HG03097 (cell line): Measurements from ENCODE around the gene LEFTY2.
"Not testable (repeated sequence)": the region's sequence is repeated elsewhere in the genome, so short reads cannot be mapped to it uniquely, and the experiment has no call there.

ENCODE experiments used
- ATAC-seq: cut with Tn5 transposase; IDR thresholded peaks from one replicate; pipeline ENCODE4 v1.9.1; 2021; ENCODE audit not compliant: unreplicated experiment, low FRiP score

Gene LEFTY2

GRCh38 chr1:225908013-225908640 is 32.9 kb downstream of the LEFTY2 start:
- ATAC-seq, result no peak

- no peak for ATAC-seq
Measured at GRCh38 chr1:225907341-225907740, 33.7 kb downstream of the LEFTY2 start.

DNA sequence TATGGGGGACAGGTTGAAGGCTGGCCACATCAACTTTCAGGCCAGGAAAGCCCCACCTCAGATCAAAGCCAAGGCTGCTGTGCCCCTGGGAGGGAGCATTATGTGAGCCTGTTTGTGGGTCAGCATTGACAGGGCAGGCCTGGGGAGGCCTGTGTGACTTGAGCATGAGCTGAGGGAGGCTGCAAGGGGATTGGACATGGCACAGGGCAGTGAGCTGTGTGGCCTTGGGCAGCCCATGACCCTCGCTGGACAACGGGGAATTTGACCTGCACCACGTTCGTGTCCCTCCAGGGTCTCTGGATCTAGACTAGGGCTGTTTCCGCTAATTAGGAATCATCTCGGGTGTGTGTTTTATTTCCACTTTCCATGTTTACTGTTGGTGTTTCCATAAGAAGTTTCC is 34.6 kb downstream of the LEFTY2 start:
- ATAC-seq, result no peak

DNA sequence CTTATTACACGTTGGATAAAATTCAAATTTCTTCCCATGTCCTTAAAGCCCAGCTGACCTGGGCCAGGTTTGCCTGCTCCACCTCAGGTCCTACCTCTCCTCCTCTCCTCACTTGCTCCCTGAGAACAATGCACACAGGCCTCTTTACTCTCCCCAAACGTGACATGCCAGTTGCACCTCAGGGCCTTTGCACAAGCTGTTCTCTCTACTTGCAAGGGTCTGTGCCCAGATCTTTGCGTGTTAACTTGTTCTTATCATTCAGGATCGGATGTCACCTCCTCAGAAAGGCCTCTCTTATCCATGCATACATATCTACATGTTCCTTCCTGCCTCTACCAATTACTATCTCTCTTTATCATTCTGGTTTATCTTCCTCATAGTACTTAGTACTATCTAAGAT is 37.4 kb downstream of the LEFTY2 start:
- ATAC-seq, result no peak

DNA sequence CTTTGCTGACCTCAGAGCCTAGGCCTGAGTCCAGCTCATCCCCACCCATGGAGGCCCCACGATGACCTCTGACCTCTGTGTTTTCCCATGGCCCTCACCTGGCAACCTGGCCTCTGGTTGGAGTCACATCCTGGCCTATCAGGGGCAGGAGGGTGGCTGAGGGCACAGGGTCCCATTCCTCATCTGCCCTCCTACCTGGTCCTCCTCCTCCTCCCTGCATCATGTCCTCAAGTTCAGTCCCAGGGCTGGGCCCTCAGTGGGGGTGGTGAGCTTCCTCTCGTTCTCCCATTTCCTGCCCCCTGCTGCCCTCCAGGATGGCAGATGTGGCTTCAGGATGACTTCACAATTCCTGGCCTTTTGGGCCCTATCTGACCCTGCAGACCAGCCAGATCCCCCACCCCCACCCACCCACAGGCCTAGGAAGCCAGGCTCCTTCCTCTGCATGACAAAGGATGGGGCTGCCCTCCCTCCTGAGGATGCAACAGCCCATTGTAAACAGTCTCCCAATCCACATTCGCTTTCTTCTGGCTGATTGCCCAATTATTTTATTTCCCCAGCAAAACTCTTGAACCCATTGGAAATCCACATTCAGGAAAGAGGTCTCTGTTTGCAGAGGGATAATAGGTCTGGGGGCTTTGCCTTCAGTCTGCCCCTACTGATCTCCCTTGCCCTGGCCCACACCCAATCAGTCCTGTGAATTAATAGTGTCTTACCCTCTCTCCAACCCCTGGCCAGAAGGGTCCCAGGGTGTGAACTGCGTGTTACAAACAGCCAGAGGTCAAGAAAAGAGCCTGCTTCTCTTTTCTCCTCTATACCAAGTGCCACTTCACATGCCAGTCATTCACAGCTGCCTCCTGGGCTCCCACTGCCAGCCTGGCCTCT is 41.7 kb downstream of the LEFTY2 start:
- ATAC-seq, result no peak

- ATAC-seq, result no peak
Measured at GRCh38 chr1:225897595-225898514, 43.2 kb downstream of the LEFTY2 start.

DNA sequence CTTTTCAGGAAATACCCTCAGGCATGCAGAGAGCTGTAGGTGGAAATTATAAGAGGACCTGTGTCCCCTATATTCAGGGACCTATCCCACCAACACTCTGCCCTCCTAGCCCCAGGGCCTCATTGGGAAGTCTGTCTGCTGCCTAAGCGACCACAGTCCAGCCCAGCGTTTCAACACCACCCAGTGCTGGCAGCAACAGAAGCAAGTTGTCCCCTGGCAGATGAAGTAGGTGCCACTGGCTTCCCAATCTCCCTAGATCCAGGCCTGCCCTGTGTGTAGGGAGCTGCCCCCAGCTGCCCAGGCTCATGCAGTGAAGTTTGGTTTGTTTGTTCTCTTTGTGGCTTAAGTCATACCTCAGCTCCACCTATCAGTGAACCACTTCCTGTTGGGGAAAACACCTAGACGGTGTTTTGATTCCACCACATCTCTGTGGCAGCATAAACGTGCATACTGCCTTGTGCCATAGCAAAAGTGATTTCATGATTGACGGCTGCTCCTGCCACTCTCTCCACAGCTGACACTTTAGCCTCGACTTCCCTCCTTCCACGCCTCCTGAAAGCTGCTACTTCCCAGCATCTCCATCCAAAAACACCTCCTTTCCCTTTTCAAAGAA is 44.0 kb downstream of the LEFTY2 start:
- ATAC-seq, result peak; percentile 100

DNA sequence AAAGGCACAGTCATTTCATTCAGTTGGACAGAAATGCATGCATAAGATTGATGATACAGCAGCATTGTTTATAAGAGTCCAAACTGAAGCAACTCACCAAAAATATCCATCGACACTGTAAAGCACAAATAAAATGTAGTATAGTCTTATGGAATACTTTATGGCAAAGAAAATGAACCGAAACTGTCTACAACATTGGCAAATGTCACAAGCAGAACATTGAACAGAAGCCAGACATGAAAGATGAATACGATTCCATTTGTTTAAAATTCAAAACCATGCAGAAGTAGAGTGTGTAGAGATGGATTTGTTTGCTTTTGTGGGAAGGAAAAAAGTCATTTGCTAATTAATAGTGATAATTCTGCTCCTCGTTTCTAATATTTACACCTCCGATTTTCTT is 44.5 kb downstream of the LEFTY2 start:
- ATAC-seq, result no peak

DNA sequence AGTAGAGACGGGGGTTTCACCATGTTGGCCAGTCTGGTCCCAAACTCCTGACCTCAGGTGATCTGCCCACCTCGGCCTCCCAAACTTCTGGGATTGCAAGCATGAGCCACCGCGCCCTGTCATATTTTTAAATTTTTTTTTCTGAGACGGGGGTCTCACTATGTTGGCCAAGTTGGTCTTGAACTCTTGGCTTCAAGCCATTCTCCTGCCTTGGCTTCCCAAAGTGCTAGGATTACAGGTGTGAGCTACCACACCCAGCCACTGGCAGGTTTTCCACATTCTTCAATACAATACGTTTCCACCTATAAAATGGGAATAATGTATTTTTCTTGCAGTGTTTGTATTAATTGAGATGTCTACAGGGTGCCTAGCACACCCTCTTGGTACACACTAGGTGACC is 48.7 kb downstream of the LEFTY2 start:
- ATAC-seq, result no peak

DNA sequence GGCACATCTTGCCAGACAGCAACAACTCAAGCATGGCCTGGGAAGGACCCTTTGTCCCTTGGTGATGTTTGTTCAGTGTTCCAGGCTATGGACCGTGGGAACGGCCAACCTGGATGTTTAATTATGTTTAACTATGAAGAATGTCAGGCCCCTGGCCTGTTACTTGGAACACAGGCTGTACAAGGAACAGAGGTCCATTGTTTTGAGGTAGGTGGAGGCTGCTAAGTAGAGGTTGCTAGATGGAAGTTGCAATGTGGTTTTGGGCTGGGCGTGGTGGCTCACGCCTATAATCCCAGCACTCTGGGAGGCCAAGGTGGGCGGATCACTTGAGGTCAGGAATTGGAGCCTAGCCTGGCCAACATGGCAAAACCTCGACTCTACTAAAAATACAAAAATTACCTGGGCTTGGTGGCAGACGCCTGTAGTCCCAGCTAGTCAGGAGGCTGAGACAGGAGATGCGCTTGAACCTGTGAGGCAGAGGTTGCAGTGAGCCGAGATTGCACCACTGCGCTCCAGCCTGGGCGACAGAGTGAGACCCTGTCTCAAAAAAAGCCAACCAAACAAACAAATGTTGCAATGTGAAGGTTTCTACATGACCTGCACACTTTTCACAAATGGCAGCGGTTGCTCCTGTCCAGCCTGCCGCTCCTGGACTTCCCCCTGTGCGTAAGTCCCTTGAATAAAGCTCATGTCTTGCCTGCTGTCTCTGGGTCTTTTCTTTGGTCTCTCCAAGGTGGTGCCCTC is 49.6 kb downstream of the LEFTY2 start:
- ATAC-seq, result no peak

DNA sequence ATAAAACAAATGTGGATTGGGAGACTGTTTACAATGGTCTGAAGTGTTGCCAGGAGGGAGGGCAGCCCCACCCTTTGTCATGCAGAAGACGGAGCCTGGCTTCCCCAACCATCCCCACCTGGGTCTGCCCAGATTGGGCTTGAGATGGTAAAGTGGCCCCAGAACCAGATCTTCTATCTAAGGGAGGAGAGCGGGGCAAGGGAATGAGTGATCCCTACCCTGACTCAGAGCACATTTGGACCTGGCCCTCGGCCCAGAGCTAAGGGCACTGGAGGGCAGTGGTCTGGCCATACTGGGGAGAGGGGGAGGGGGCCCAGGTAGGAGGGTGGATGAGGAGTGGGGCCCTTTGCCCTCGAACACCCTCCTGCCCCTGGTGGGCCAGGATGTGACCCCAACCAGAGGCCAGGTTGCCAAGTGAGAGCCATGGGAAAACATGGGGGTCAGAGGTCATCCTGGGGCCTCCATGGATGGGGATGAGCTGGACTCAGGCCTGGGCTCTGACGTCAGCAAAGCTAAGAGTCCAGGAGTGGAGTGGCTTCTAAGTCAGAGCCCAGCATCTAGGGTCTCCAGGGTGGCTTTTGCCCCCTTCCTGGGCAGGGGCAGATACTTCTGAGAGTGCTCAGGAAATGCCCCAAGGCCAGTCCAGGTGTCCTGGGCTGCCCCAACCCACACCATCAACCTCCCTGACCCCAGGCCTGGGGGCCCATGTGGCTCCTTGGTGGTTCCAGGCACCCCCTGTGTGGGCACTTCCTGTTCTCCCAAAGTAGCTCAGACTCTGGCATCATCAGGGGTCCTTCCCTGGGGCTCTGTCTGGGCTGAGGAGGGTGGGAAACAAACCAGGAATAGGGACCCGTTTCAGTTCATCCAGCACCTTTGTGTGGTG is 50.4 kb downstream of the LEFTY2 start:
- no peak for ATAC-seq

GRCh38 chr1:225889743-225890142 is 51.3 kb downstream of the LEFTY2 start:
- ATAC-seq, result no peak

DNA sequence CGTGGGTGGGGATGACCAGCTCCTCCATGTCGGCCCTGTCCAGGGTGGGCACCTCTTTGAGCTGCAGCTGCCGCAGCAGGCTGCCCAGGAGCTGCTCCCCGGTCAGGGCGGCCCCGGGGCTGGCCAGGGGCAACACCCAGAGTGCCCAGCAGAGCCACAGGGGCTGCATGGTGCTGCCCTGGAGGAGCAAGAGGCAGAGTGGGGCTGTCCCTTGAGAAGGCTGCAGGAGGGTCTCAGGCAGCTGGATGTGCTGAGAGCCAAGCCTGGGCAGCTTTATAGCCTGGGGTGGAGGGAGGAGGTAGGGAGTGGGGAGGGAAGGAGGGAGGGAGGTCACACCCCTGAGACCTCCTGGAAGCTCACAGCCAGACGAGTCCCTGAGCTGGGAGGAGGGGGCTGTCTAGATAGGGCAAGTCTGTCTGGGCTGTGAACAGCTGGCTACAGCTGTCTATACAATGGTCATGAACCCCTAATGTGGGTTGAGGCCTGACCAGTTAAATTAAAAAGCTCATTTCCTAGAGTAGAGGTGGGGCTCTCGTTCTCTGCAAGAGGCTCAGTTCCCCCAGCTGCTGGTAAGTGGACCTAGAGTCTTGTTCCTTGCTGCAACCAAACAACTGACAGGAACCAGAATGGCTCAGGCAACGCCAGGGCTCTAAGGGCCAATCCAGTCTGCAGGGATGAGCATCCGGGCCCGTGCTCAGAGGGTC is 52.0 kb downstream of the LEFTY2 start, which contains the start of gene LEFTY1:
Gene LEFTY1, minus strand, starts transcription at position 249 of the 704 bp plus-strand sequence. Its CDS starts 80 bp downstream, at position 169.
- ATAC-seq, result no peak

DNA sequence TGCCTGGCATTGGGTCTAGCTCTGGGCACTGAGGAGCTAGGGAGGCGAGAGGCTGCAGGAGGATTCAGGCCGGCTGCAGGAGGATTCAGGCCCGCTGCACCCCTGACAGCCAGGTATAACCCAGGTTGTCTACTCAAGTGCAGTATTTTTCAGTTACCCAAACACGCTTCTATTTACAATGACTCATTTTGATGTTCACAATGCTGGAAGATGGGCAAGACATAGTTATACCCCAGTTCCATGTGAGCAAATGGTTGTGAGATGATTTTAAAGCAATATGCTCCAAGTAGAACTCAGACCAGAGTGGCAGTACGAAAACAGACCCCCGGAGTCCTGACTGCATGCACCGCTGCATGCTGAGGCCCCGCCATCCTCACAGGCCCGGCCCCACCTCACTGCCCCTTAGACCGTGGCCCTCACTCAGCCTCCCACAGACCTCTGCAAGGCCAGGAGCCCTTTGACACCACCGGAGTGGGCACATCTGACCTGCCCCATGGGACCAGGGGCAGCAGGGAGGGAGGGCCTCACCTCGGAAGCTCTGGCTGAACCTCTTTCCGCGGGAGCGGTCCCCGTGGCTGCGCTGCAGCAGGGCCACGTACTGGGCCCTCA is 52.6 kb downstream of the LEFTY2 start:
- no peak for ATAC-seq

- ATAC-seq, result not testable (repeated sequence)
Measured at GRCh38 chr1:225887554-225888288, 53.3 kb downstream of the LEFTY2 start.

DNA sequence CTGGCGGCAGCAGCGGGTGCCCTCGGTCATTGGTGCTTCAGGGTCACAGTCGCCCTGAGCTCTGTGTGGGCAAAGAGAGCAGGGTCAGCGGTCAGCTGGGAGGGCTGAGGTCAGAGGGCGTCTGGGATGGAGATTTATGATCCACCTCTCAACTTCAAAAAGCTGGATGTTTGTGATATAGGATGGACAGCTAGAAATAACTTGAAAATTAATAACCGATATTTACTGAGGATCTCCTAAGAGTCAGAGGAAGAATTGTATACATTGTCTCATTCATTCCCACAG is 54.0 kb downstream of the LEFTY2 start:
- no peak for ATAC-seq
